ENCODE results near the gene CHST11.

CHST11 gene

DNA sequence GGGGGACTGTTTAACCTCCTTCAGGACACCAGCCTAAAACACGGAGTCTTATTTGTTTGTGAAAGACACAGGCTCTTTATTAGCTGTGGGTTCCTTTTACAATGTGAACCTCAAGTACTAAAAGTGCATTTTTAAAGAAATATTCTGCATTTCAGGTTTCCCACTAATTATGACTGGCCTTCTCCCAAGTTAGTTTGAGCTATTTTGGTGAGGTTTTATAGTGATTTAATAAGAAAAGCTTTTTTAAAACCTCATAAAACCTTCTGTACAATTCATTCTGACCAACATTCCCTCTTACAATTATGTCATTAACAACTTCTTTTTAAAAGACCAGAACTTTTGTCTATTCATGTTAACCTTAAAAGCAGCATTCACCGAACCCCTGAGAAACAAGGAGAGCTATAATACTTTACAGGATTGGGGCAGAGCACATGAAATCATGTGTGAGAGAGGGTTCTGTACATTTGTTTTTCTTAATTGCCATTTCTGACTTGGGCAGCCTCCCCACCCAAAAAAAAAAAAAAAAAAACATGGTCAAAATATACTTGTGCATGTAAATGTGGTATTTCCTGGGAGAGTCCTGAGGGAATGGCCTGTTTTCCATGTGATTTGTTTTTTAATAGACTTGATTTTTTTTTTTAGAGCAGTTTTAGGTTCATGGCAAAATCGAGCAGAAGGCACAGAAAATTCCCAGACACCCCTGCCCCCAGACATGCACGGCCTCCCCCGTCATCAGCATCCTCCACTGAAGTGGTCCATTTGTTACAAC, 169.5 kb downstream of the CHST11 start:
- no peaks in the 10 kb centered on the region for H3K36me3 ChIP-seq (ENCODE audit: control insufficient read depth, insufficient read depth, low read length)
- H3K27ac ChIP-seq (ENCODE audit: low read depth, low read length) = no peak overlapping the region
- H3K9ac ChIP-seq (ENCODE audit: low read length) = no peak overlapping the region
- no peak overlapping the region for H3K4me3 ChIP-seq (ENCODE audit: low read depth, low read length)
- peaks cover 37% of the 10 kb centered on the region for H3K4me1 ChIP-seq (ENCODE audit: control insufficient read depth, insufficient read depth, low read length)
- no peaks in the 10 kb centered on the region for H3K9me3 ChIP-seq (ENCODE audit: control insufficient read depth, insufficient read depth, low read depth, low read length)
- no peaks in the 10 kb centered on the region for H3K27me3 ChIP-seq (ENCODE audit: control insufficient read depth, insufficient read depth, low read length)

DNA sequence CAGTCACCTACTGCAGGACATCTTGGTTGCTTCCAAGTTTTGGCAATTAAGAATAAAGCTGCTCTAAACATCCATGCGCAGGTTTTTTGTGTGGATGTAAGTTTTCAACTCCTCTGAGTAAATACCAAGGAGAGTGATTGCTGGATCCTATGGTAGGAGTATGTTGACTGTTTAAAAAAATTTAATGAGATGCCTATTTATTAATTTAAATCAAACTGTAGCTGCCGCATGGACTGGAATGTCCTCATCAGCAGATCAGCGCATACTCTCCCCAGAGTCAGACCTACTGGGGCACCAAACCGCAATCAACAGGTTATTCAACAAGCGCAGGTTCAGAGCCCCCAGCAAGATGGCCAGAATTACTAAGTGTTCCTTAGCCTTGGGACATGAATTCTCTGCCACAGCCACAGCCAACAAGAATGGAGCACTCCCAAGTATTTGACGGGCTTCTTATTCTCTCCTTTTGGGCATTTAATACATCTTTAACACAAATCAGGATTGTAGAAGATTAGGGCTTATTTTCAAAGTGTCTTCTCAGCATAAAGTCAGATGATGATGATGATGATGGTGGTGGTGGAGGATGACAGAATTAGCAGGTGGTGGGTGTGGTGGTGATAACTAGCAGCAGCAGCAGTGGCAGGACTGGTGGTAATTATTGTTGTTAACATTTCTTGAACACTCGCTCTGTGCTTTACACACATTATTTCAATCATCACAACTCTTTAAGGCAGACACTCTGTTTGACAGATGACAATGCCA, 170.7 kb downstream of the CHST11 start:
- Histone ChIP-seq H3K4me1 (ENCODE audit: control insufficient read depth, insufficient read depth, low read length) (peaks cover 43% of the 10 kb centered on the region), H3K27me3 (ENCODE audit: control insufficient read depth, insufficient read depth, low read length) (no peaks in the 10 kb centered on the region), H3K9ac (ENCODE audit: low read length) (no peak overlapping the region), H3K27ac (ENCODE audit: low read depth, low read length) (no peak overlapping the region), H3K4me3 (ENCODE audit: low read depth, low read length) (no peak overlapping the region), H3K9me3 (ENCODE audit: control insufficient read depth, insufficient read depth, low read depth, low read length) (no peaks in the 10 kb centered on the region), H3K36me3 (ENCODE audit: control insufficient read depth, insufficient read depth, low read length) (no peaks in the 10 kb centered on the region)

DNA sequence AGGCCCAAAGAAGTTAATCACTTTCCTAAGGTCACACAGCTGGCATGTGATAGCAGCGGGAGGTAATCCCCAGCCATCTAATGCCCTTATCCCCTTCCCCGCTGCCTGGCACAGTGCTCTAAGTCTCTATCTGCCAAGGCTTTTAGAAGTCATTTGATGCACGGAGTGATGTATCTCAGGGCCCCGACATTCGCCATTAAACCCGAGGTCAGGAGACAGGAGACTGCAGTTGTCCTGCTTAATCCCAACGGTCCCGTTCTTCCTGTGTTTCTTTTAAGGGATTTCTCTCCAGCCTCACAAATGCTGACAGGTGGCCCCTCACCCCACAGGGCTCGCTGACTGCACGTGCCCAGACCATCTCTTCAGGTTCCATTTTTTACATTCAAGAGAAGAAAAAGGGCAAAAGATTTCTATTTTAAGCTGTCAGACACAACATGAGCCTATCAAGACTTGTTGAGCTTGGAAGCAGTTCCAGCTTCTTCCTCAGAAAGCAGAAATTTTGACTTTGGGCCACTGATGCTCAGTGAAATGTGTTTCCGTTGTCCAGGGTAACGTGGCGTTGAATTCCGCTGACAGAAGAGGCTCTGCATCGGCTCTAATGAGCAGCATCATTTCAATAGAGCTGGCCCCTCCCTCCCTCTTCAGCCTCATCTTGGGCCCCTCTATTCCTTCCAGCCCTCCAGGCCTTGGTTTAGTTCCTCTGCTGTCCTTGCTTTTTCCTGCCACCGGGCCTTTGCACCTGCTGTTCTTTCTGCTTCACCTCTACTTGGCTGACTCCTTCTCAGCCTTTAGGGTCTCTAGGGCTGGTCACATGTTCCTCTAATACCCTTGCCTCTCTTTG, 171.5 kb downstream of the CHST11 start:
- peaks cover 35% of the 10 kb centered on the region for H3K4me1 ChIP-seq (ENCODE audit: control insufficient read depth, insufficient read depth, low read length)
- no peaks in the 10 kb centered on the region for H3K9me3 ChIP-seq (ENCODE audit: control insufficient read depth, insufficient read depth, low read depth, low read length)
- H3K36me3 ChIP-seq (ENCODE audit: control insufficient read depth, insufficient read depth, low read length) = no peaks in the 10 kb centered on the region
- H3K27ac ChIP-seq (ENCODE audit: low read depth, low read length) = no peak overlapping the region
- H3K9ac ChIP-seq (ENCODE audit: low read length) = no peak overlapping the region
- H3K27me3 ChIP-seq (ENCODE audit: control insufficient read depth, insufficient read depth, low read length) = no peaks in the 10 kb centered on the region
- H3K4me3 ChIP-seq (ENCODE audit: low read depth, low read length) = no peak overlapping the region

DNA sequence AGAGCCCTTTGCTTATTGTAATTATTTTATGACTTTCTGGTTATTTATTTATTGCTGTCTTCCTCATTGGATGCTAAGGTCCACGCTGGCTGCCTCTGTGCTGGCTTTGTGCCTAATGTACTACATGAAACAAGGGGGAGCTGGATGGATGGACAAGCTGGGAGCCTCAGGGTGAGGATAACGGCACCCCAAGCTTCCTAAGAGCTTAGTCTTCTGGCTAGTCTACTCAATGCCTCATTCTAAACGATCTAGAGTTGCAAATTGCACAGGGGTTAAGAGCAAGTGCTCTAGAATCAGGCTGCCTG, 172.0 kb downstream of the CHST11 start:
- H3K27ac ChIP-seq (ENCODE audit: low read depth, low read length) = no peak overlapping the region
- no peaks in the 10 kb centered on the region for H3K9me3 ChIP-seq (ENCODE audit: control insufficient read depth, insufficient read depth, low read depth, low read length)
- no peak overlapping the region for H3K9ac ChIP-seq (ENCODE audit: low read length)
- H3K4me3 ChIP-seq (ENCODE audit: low read depth, low read length) = no peak overlapping the region
- H3K27me3 ChIP-seq (ENCODE audit: control insufficient read depth, insufficient read depth, low read length) = no peaks in the 10 kb centered on the region
- H3K36me3 ChIP-seq (ENCODE audit: control insufficient read depth, insufficient read depth, low read length) = no peaks in the 10 kb centered on the region
- peaks cover 32% of the 10 kb centered on the region for H3K4me1 ChIP-seq (ENCODE audit: control insufficient read depth, insufficient read depth, low read length)

DNA sequence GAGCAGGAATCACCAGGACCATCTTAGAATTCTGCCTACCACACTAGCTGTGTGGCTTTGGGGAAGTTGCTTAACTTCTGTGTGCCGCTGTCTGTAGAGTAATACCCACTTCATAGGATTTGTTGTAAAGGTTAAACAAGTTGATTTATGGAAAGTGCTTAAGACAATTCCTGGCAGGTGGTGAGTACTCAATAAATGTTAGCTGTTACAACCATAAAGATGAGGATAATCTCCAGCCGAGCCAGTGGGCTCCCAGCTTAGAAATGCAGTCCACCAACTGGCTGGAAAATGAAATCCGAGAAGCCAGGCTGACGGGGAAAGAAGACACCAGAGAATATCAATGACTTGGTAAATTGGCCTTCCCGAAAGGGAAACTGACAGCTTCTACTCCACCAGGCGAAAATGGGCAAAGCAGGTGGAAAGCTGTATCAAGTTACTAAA, 173.5 kb downstream of the CHST11 start:
- Histone ChIP-seq H3K4me3 (ENCODE audit: low read depth, low read length) (no peak overlapping the region), H3K4me1 (ENCODE audit: control insufficient read depth, insufficient read depth, low read length) (peaks cover 19% of the 10 kb centered on the region), H3K9ac (ENCODE audit: low read length) (no peak overlapping the region), H3K9me3 (ENCODE audit: control insufficient read depth, insufficient read depth, low read depth, low read length) (no peaks in the 10 kb centered on the region), H3K27ac (ENCODE audit: low read depth, low read length) (no peak overlapping the region), H3K27me3 (ENCODE audit: control insufficient read depth, insufficient read depth, low read length) (no peaks in the 10 kb centered on the region), H3K36me3 (ENCODE audit: control insufficient read depth, insufficient read depth, low read length) (no peaks in the 10 kb centered on the region)

DNA sequence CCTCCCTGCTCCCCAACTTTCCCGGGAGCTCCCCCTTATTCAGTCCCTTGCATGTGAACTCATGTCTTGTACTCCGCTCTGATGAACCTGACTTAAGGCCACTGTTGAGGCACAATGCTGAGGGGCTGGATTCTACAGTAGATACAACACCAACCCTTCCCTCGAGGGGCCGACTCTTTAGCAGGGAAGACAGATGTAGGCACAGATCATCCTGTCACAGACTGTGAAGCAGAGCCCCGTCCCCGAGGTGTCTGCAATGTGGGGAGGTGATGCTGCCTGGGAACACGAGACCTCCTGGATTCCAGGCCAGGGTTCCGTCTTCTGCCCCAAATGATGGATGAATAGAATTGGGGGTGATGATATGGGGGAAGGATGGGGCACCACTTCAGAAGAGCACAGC, 175.1 kb downstream of the CHST11 start:
- Histone ChIP-seq H3K36me3 (ENCODE audit: control insufficient read depth, insufficient read depth, low read length) (no peaks in the 10 kb centered on the region), H3K27me3 (ENCODE audit: control insufficient read depth, insufficient read depth, low read length) (no peaks in the 10 kb centered on the region), H3K9ac (ENCODE audit: low read length) (no peak overlapping the region), H3K9me3 (ENCODE audit: control insufficient read depth, insufficient read depth, low read depth, low read length) (no peaks in the 10 kb centered on the region), H3K4me1 (ENCODE audit: control insufficient read depth, insufficient read depth, low read length) (peaks cover 19% of the 10 kb centered on the region), H3K27ac (ENCODE audit: low read depth, low read length) (no peak overlapping the region), H3K4me3 (ENCODE audit: low read depth, low read length) (no peak overlapping the region)

DNA sequence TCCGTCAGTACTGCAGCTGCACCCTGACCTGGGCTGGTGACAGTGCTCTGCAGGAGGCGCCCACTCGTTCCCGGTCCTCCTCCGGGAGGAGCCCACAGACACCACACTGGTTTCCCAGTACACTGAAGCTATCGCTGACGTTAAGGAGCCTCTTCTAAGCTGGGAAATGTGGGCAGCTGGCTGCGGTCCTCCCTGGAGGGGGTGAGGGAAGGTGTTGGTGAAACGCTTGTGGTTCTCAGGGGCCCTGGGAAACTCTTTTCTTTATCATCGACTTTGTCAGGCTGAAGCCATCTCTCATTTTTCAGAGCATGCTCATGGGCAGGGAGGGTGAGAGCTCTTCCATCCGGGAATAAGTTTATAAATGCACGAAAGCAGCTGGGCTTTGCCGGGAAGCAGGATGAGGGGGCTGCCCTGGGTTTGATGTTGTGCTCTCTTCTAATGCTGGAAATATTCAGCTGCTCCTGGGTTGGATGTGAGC, 176.0 kb downstream of the CHST11 start:
- Histone ChIP-seq H3K36me3 (ENCODE audit: control insufficient read depth, insufficient read depth, low read length) (no peaks in the 10 kb centered on the region), H3K27me3 (ENCODE audit: control insufficient read depth, insufficient read depth, low read length) (no peaks in the 10 kb centered on the region), H3K9ac (ENCODE audit: low read length) (no peak overlapping the region), H3K9me3 (ENCODE audit: control insufficient read depth, insufficient read depth, low read depth, low read length) (no peaks in the 10 kb centered on the region), H3K4me1 (ENCODE audit: control insufficient read depth, insufficient read depth, low read length) (peaks cover 19% of the 10 kb centered on the region), H3K27ac (ENCODE audit: low read depth, low read length) (no peak overlapping the region), H3K4me3 (ENCODE audit: low read depth, low read length) (no peak overlapping the region)

DNA sequence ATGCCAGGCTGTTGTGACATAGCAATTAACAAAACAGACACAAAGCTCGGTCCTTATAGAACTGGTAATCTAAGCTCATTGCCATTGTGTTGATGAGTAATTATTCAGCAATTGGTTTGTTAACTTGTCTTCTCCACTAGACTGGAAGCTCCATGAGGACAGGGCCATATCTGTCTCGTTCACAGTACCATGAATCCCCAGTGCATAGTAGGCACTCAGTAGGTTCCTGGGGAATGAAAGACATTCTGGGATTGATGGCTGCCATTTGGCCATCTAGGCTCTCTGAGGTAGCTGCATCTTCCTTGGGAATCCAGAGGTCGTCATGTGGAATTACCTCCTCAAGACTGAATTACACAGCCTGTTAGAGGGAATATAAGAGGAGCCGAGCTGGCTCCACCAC, 177.3 kb downstream of the CHST11 start:
- peaks cover 19% of the 10 kb centered on the region for H3K4me1 ChIP-seq (ENCODE audit: control insufficient read depth, insufficient read depth, low read length)
- H3K9ac ChIP-seq (ENCODE audit: low read length) = no peak overlapping the region
- H3K27me3 ChIP-seq (ENCODE audit: control insufficient read depth, insufficient read depth, low read length) = no peaks in the 10 kb centered on the region
- no peak overlapping the region for H3K4me3 ChIP-seq (ENCODE audit: low read depth, low read length)
- H3K9me3 ChIP-seq (ENCODE audit: control insufficient read depth, insufficient read depth, low read depth, low read length) = no peaks in the 10 kb centered on the region
- H3K27ac ChIP-seq (ENCODE audit: low read depth, low read length) = no peak overlapping the region
- no peaks in the 10 kb centered on the region for H3K36me3 ChIP-seq (ENCODE audit: control insufficient read depth, insufficient read depth, low read length)

DNA sequence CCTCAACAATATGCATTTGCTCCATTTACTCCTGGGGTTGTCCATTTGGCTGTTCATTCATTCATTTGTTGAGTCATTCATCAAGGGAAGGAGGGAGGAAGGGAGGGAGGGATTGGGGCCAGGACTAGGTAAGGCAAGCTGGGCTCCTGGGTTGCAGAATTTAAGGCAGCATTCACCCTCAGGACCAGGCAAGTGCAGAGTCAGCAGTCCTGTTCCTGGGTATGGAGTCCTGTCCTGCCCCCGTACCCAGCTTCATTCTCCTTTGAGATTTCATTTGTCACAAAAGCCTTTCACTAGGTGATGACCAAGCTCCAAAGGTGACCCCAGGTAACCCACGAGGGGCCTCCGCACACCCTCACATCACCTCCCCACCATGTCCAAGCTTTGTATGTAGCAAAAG, 178.1 kb downstream of the CHST11 start:
- Histone ChIP-seq H3K9me3 (ENCODE audit: control insufficient read depth, insufficient read depth, low read depth, low read length) (no peaks in the 10 kb centered on the region), H3K9ac (ENCODE audit: low read length) (no peak overlapping the region), H3K4me3 (ENCODE audit: low read depth, low read length) (no peak overlapping the region), H3K27ac (ENCODE audit: low read depth, low read length) (no peak overlapping the region), H3K4me1 (ENCODE audit: control insufficient read depth, insufficient read depth, low read length) (peaks cover 18% of the 10 kb centered on the region), H3K36me3 (ENCODE audit: control insufficient read depth, insufficient read depth, low read length) (no peaks in the 10 kb centered on the region), H3K27me3 (ENCODE audit: control insufficient read depth, insufficient read depth, low read length) (no peaks in the 10 kb centered on the region)

DNA sequence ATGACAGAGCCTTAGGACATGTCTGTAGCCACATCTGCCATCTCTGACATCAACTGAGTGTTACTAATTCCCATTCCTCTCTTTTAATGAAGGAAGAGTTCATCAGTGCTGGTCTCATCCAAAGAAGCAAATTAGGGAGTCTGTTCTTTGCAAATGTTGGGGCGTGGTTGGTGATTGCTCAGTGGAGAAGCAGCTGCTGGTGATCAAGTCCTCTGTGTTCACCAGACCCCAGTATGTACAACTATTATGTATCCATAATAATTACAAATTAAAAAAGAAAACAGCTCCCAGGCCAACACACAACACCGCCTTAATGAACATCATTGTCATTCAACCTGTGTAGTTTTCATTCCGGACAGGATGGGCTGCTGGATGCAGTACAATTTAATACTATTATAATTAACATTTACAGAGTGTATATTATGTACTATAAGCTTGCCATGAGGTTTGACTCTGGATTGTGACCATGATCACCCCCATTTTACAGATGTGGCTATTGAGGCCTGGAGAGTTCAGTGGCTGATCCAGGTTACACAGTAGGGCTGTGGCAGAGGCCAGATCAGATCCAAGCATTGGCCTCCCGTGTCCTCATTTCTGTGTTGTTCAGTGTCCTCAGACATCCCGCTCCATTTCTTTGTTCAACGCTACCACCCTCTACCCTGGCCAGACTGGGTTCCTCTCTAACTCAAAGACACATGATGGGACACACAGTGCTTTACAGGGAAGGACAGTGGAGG, 179.0 kb downstream of the CHST11 start:
- Histone ChIP-seq H3K36me3 (ENCODE audit: control insufficient read depth, insufficient read depth, low read length) (no peaks in the 10 kb centered on the region), H3K9me3 (ENCODE audit: control insufficient read depth, insufficient read depth, low read depth, low read length) (peaks cover 7% of the 10 kb centered on the region; the same call in 1 of the 2 replicates), H3K27me3 (ENCODE audit: control insufficient read depth, insufficient read depth, low read length) (no peaks in the 10 kb centered on the region)

More for the DNA sequence above, 179.0 kb downstream of the CHST11 start:
- peaks cover 9% of the 10 kb centered on the region for H3K4me1 ChIP-seq (ENCODE audit: control insufficient read depth, insufficient read depth, low read length)
- no peak overlapping the region for H3K9ac ChIP-seq (ENCODE audit: low read length)
- no peak overlapping the region for H3K27ac ChIP-seq (ENCODE audit: low read depth, low read length)
- no peak overlapping the region for H3K4me3 ChIP-seq (ENCODE audit: low read depth, low read length)

Measured in HUES6 (cell line).